ENCODE measurements around the gene PI4KA.
"Not testable (repeated sequence)": the region's sequence is repeated elsewhere in the genome, so short reads cannot be mapped to it uniquely, and the experiment has no call there.

DNA sequence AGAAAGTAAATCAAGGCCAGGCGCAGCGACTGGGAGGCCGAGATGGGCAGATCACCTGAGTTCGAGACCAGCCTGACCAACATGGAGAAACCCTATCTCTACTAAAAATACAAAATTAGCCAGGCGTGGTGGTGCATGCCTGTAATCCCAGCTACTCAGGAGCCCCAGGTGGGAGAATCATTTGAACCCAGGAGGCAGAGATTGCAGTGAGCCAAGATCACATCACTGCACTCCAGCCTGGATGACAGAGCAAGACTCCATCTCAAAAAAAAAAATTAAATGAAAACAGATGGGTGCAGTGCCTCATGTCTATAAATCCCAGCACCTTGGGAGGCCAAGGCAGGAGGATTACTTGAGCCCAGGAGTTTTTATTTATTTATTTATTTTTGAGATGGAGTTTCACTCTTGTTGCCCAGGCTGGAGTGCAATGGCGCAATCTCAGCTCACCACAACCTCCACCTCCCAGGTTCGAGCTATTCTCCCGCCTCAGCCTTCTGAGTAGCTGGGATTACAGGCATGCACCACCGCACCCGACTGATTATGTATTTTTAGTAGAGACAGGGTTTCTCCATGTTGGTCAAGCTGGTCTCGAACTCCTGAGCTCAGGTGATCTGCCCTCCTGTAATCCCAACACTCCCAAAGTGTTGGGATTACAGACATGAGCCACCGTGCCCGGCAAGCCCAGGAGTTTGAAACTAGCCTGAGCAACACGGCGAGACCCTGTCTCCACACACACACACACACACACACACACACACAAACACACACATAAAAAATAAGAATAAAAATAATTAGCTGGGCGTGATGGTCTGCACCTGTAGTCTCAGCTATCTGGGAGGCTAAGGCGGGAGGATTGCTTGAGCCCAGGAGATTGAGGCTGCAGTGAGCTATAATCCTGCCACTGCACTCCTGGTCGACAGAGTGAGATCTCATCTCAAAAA, 42.8 kb upstream of the PI4KA start:
- TF ChIP-seq EZH2 (IDR thresholded peaks at IDR 0.05; ENCODE audit: low read length, missing control alignments), result not testable (repeated sequence)
- TF ChIP-seq, protein P1, sequence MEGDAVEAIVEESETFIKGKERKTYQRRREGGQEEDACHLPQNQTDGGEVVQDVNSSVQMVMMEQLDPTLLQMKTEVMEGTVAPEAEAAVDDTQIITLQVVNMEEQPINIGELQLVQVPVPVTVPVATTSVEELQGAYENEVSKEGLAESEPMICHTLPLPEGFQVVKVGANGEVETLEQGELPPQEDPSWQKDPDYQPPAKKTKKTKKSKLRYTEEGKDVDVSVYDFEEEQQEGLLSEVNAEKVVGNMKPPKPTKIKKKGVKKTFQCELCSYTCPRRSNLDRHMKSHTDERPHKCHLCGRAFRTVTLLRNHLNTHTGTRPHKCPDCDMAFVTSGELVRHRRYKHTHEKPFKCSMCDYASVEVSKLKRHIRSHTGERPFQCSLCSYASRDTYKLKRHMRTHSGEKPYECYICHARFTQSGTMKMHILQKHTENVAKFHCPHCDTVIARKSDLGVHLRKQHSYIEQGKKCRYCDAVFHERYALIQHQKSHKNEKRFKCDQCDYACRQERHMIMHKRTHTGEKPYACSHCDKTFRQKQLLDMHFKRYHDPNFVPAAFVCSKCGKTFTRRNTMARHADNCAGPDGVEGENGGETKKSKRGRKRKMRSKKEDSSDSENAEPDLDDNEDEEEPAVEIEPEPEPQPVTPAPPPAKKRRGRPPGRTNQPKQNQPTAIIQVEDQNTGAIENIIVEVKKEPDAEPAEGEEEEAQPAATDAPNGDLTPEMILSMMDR (conservative IDR thresholded peaks at IDR 0.05 in 1 of 2, IDR thresholded peaks at IDR 0.05 in 1 of 2; ENCODE audit: low read depth in 1 of 2, low read length in 2 of 2), result not testable (repeated sequence)
